NK-92 treated with Interleukin-12 subunit alpha and Interleukin-12 subunit beta, amount 100 ng/mL, for 24 hours (cell line): ENCODE measurements around the gene CHKB.

Experiments used
- DNase-seq: peaks from one replicate; lab custom pipeline; 2025; lab: John Stamatoyannopoulos, UW

CHKB gene

GRCh38 chr22:50599816-50600455 is 17.3 kb upstream of the CHKB start:
- no peak for DNase-seq

GRCh38 chr22:50597097-50597496 is 14.4 kb upstream of the CHKB start:
- DNase-seq = no peak

GRCh38 chr22:50595189-50595588 is 12.5 kb upstream of the CHKB start:
- no peak for DNase-seq

GRCh38 chr22:50587407-50587806 is 4.8 kb upstream of the CHKB start:
- no peak for DNase-seq

GRCh38 chr22:50586416-50586815 is 3.8 kb upstream of the CHKB start:
- no peak for DNase-seq

GRCh38 chr22:50585781-50586180 is 3.1 kb upstream of the CHKB start:
- no peak for DNase-seq

- no peak for DNase-seq
These were observed 2.6 kb upstream of the CHKB start for GRCh38 chr22:50585238-50585637.

GRCh38 chr22:50584106-50585096 is 1.8 kb upstream of the CHKB start:
- DNase-seq = no peak

GRCh38 chr22:50583294-50583861 is 729 bp upstream of the CHKB start:
- DNase-seq = no peak

- DNase-seq = no peak
These were observed 628 bp downstream of the CHKB start for GRCh38 chr22:50581950-50582492.

- DNase-seq = no peak
These were observed 1.4 kb downstream of the CHKB start for GRCh38 chr22:50581031-50581949.

GRCh38 chr22:50579752-50580151 is 2.9 kb downstream of the CHKB start:
- no peak for DNase-seq

- DNase-seq = no peak
These were observed 3.8 kb downstream of the CHKB start for GRCh38 chr22:50578776-50579310.

- no peak for DNase-seq
These were observed 4.5 kb downstream of the CHKB start, which contains the start of gene CPT1B for GRCh38 chr22:50577987-50578775. Gene CPT1B, minus strand, starts transcription at chr22:50578427. Its CDS starts 512 bp downstream, at chr22:50577915.

GRCh38 chr22:50577697-50577986 is 5.0 kb downstream of the CHKB start:
- DNase-seq = no peak

- DNase-seq = no peak
These were observed 5.6 kb downstream of the CHKB start for GRCh38 chr22:50576806-50577696.

GRCh38 chr22:50576070-50576469 is 6.6 kb downstream of the CHKB start:
- DNase-seq = no peak

GRCh38 chr22:50575426-50575941 is 7.2 kb downstream of the CHKB start:
- DNase-seq = no peak

- DNase-seq = no peak
These were observed 8.3 kb downstream of the CHKB start for GRCh38 chr22:50574383-50574755.
